Testis (tissue), 3 donors: ENCODE data around the gene NKD1. TPM values are rescaled to one million over a fixed set of nuclear protein-coding genes. Genes with fewer than 3 reads are reported as not detected.
"Not testable (repeated sequence)": the region's sequence is repeated elsewhere in the genome, so short reads cannot be mapped to it uniquely, and the experiment has no call there.

ENCODE experiments used
- DNase-seq: peaks from one replicate; pipeline ENCODE4 v3.0.0-alpha.2; 2019
- H3K27ac ChIP-seq, 2 donors: fragments of 200-600 bp; sonication (generic); one replicate each; pipeline ENCODE4 v1.5.1; 2019
- H3K27me3 ChIP-seq: fragments of 200-600 bp; sonication (generic); one replicate; pipeline ENCODE4 v1.5.1; 2019
- H3K36me3 ChIP-seq: fragments of 200-600 bp; sonication (generic); one replicate; pipeline ENCODE4 v1.5.1; 2017; ENCODE audit warnings: low read depth; ENCODE audit errors: missing control alignments
- H3K4me1 ChIP-seq: fragments of 200-600 bp; sonication (generic); one replicate; pipeline ENCODE4 v1.5.1; 2019
- H3K4me3 ChIP-seq, 2 donors: fragments of 200-600 bp; sonication (generic); one replicate each; pipeline ENCODE4 v1.5.1; 2017 to 2019
- H3K9me3 ChIP-seq: fragments of 200-600 bp; sonication (generic); one replicate; pipeline ENCODE4 v1.5.1; 2017
- POLR2A ChIP-seq: fragments of 450-650 bp; IDR thresholded peaks from one replicate; pipeline ENCODE4 v1.6.1; 2017; ENCODE audit warnings: antibody characterized with exemption, mild to moderate bottlenecking, moderate library complexity
- WGBS, 2 donors: methylation state at CpG; one replicate each; pipeline ENCODE4 v1.1.5; 2018; 5-methylcytosine and 5-hydroxymethylcytosine counted together
- intact Hi-C: fragments of 100-400 bp; cut with DNase I; formaldehyde crosslinking; loops from one replicate; pipeline ENCODE4 v1.15.1; 2023; ENCODE audit warnings: low total_unique reads
- polyA plus RNA-seq: library from polyadenylated mRNA; stranded (reverse); fragments of 350-450 nt; fragmentation: Illumina TruSeq; extraction: RNeasy Lipid Tissue Mini Kit (QIAGEN cat#74804); gene quantifications from one replicate; pipeline ENCODE4 v1.2.3, GENCODE V29; 2014; ENCODE audit warnings: low read depth, low replicate concordance; ENCODE audit not compliant: insufficient read depth
- total RNA-seq, 2 donors: library from RNA; depleted of rRNA; stranded (reverse); fragments of >200 nt; gene quantifications; one replicate each; pipeline ENCODE4 v1.2.3, GENCODE V29; 2016
- TF ChIP-seq, protein P1 (sequence below), 3 experiments: fragments of 450-650 bp in 2 of 3; fragments of 200-600 bp in 1 of 3; sonication (generic) in 1 of 3; IDR thresholded peaks; one replicate each; pipeline ENCODE4 v1.5.1; 2016 to 2019; ENCODE audit warnings: antibody characterized with exemption in 3 of 3, mild to moderate bottlenecking in 2 of 3, moderate library complexity in 1 of 3

Gene NKD1
- total and polyA plus RNA-seq, 3 donors from 2014 or later = 5.9 to 14.4 (median 8.4) TPM

DNA sequence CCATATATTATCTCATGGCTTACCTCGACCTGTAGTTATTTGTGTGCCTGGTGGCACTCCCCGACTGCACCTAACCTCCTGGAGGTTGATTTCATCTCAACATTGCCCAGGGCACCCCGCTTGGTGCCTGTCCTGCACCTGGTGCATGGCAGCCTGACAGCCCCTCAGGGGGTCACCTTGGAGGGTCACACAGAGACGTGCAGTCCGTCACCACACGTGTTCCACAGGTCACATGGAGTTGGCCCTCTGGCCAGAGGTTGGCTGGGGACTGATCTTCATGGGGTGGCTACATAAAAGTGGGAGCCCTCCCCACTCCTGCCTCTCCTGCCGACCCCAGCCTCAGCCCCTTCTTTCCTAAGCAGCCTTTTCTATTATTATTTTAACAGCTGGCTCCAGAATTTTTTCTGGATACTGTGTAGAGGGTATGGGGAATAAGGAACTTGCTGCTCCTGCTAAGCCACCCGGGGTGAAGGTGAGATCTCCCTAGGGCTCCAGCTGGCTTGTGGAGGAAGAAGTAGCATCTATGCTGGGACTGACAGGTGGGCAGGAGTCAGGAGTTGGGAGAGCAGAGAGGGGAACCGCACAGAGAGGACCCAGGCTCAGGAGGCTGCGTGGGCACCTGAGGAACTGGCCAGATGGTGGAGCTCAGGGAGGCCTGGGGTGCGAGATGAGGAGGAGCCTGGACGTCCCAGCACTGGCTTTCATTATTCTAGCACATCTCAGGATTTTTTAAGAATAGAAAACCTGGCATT, 12.5 kb upstream of the NKD1 start:
- DNase-seq = no peak
- 84 to 87% methylated on average over 11 of the region's 12 CpGs for WGBS, 2 donors
- TF ChIP-seq, protein P1, sequence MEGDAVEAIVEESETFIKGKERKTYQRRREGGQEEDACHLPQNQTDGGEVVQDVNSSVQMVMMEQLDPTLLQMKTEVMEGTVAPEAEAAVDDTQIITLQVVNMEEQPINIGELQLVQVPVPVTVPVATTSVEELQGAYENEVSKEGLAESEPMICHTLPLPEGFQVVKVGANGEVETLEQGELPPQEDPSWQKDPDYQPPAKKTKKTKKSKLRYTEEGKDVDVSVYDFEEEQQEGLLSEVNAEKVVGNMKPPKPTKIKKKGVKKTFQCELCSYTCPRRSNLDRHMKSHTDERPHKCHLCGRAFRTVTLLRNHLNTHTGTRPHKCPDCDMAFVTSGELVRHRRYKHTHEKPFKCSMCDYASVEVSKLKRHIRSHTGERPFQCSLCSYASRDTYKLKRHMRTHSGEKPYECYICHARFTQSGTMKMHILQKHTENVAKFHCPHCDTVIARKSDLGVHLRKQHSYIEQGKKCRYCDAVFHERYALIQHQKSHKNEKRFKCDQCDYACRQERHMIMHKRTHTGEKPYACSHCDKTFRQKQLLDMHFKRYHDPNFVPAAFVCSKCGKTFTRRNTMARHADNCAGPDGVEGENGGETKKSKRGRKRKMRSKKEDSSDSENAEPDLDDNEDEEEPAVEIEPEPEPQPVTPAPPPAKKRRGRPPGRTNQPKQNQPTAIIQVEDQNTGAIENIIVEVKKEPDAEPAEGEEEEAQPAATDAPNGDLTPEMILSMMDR (IDR thresholded peaks at IDR 0.05) = no peak
- TF ChIP-seq POLR2A = no peak
- no peak overlapping the region for H3K27ac ChIP-seq
- H3K9me3 ChIP-seq = no peaks in the 10 kb centered on the region
- no peaks in the 10 kb centered on the region for H3K27me3 ChIP-seq
- H3K4me1 ChIP-seq = no peaks in the 10 kb centered on the region
- no peak overlapping the region for H3K4me3 ChIP-seq
- intact Hi-C loops = no loop called here
- H3K36me3 ChIP-seq = no peaks in the 10 kb centered on the region

DNA sequence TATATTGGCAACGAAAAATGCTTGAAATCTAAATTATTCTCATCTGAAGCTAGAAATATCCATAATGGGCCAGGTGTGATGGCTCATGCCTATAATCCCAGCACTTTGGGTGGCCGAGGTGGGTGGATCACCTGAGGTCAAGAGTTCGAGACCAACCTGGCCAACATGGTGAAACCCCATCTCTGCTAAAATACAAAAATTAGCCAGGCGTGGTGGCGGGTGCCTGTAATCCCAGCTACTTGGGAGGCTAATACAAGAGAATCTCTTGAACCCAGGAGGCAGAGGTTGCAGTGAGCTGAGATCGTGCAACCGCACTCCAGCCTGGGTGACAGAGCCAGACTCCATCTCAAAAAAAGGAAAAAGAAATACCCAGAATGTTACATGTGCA, 11.9 kb upstream of the NKD1 start:
- DNase-seq, H3K27ac ChIP-seq, H3K36me3 ChIP-seq, H3K9me3 ChIP-seq, H3K4me3 ChIP-seq, H3K4me1 ChIP-seq, intact Hi-C loops, H3K27me3 ChIP-seq: not testable (repeated sequence)
- WGBS, 2 donors = 90 to 95% methylated on average over 7 of the region's 7 CpGs

GRCh38 chr16:50537533-50538290, 10.5 kb upstream of the NKD1 start:
- intact Hi-C loops = no loop called here
- H3K27me3 ChIP-seq = no peaks in the 10 kb centered on the region
- no peak for TF ChIP-seq POLR2A
- TF ChIP-seq, protein P1 (IDR thresholded peaks at IDR 0.05) = no peak
- WGBS, 2 donors = 84 to 87% methylated on average over 8 of the region's 8 CpGs
- no peaks in the 10 kb centered on the region for H3K4me1 ChIP-seq
- H3K4me3 ChIP-seq = no peak overlapping the region
- no peak overlapping the region for H3K27ac ChIP-seq
- H3K9me3 ChIP-seq = no peaks in the 10 kb centered on the region
- H3K36me3 ChIP-seq = no peaks in the 10 kb centered on the region
- DNase-seq = no peak

GRCh38 chr16:50538411-50539052, 9.7 kb upstream of the NKD1 start:
- no peak for TF ChIP-seq POLR2A
- TF ChIP-seq, protein P1 (IDR thresholded peaks at IDR 0.05) = no peak
- Histone ChIP-seq H3K4me1 (no peaks in the 10 kb centered on the region), H3K4me3 (no peak overlapping the region), H3K36me3 (no peaks in the 10 kb centered on the region), H3K9me3 (no peaks in the 10 kb centered on the region), H3K27me3 (no peaks in the 10 kb centered on the region), H3K27ac (no peak overlapping the region)
- no peak for DNase-seq
- intact Hi-C loops = no loop called here
- WGBS, 2 donors = 84 to 94% methylated on average over 11 of the region's 11 CpGs

GRCh38 chr16:50539053-50539695, 9.0 kb upstream of the NKD1 start:
- Histone ChIP-seq H3K4me1 (no peaks in the 10 kb centered on the region), H3K4me3 (no peak overlapping the region), H3K27me3 (no peaks in the 10 kb centered on the region), H3K36me3 (no peaks in the 10 kb centered on the region), H3K27ac (no peak overlapping the region), H3K9me3 (no peaks in the 10 kb centered on the region)
- no peak for DNase-seq
- TF ChIP-seq, protein P1 (IDR thresholded peaks at IDR 0.05) = no peak
- no peak for TF ChIP-seq POLR2A
- 69 to 76% methylated on average over 16 to 17 of the region's 17 CpGs for WGBS, 2 donors
- intact Hi-C loops = no loop called here
